ENCODE results near the gene GMPPA. TPM values are rescaled to one million over a fixed set of nuclear protein-coding genes. Genes with fewer than 3 reads are reported as not detected.
A peak's percentile ranks its signal among the peaks of the same experiment; 100 is the strongest.

GMPPA gene
- polyA plus RNA-seq, 1 experiment = 171 TPM

- H3K4me3 ChIP-seq (ENCODE audit: low read depth, low read length) = no peak overlapping the region
- ChIA-PET CTCF (interaction anchor here (0.6 to 2.3 kb wide), 36 partner anchors 9 to 1973 kb away, joined by 3 to 17 read pairs (median 4); partner anchors contain the start of genes GMPPA and SPEG), POLR2A (no interaction called here)
- DNase-seq (ENCODE audit: low read depth) = no peak
- TF ChIP-seq CTCF (IDR thresholded peaks at IDR 0.05; ENCODE audit: insufficient read depth, low read depth, low read length) = peak; percentile 98
- no peaks in the 10 kb centered on the region for H3K27me3 ChIP-seq (ENCODE audit: control insufficient read depth, insufficient read depth, low read length)
- H3K36me3 ChIP-seq (ENCODE audit: control insufficient read depth, insufficient read depth, low read length) = peaks cover 23% of the 10 kb centered on the region
These were observed 39.0 kb upstream of the GMPPA start for GRCh38 chr2:219459460-219460311.

- no peak for DNase-seq (ENCODE audit: low read depth)
- Histone ChIP-seq H3K4me3 (ENCODE audit: low read depth, low read length) (no peak overlapping the region), H3K27me3 (ENCODE audit: control insufficient read depth, insufficient read depth, low read length) (no peaks in the 10 kb centered on the region), H3K36me3 (ENCODE audit: control insufficient read depth, insufficient read depth, low read length) (peaks cover 29% of the 10 kb centered on the region)
- no peak for TF ChIP-seq CTCF (IDR thresholded peaks at IDR 0.05; ENCODE audit: insufficient read depth, low read depth, low read length)
- ChIA-PET POLR2A (interaction anchor here (0.6 kb wide), 1 partner anchor 53 kb away, joined by 3 read pairs; no protein-coding TSS in a partner anchor), CTCF (interaction anchor here (0.6 to 2.3 kb wide), 14 partner anchors 10 to 182 kb away, joined by 3 to 8 read pairs (median 4); no protein-coding TSS in a partner anchor)
These were observed 38.2 kb upstream of the GMPPA start for GRCh38 chr2:219460424-219460926.

- ChIA-PET POLR2A (interaction anchor here (0.6 kb wide), 1 partner anchor 54 kb away, joined by 3 read pairs; no protein-coding TSS in a partner anchor), CTCF (interaction anchor here (0.6 to 2.3 kb wide), 14 partner anchors 9 to 182 kb away, joined by 3 to 8 read pairs (median 4); no protein-coding TSS in a partner anchor)
- DNase-seq (ENCODE audit: low read depth) = no peak
- TF ChIP-seq CTCF (IDR thresholded peaks at IDR 0.05; ENCODE audit: insufficient read depth, low read depth, low read length) = no peak
- Histone ChIP-seq H3K4me3 (ENCODE audit: low read depth, low read length) (no peak overlapping the region), H3K27me3 (ENCODE audit: control insufficient read depth, insufficient read depth, low read length) (no peaks in the 10 kb centered on the region), H3K36me3 (ENCODE audit: control insufficient read depth, insufficient read depth, low read length) (peaks cover 35% of the 10 kb centered on the region)
These were observed 37.6 kb upstream of the GMPPA start for GRCh38 chr2:219461047-219461514.

GRCh38 chr2:219461669-219462068 lies 37.0 kb upstream of the GMPPA start:
- ChIA-PET CTCF (interaction anchor here (1.0 to 1.8 kb wide), 8 partner anchors 9 to 60 kb away, joined by 3 to 7 read pairs (median 4); no protein-coding TSS in a partner anchor), POLR2A (no interaction called here)
- DNase-seq (ENCODE audit: low read depth) = no peak
- no peak overlapping the region for H3K4me3 ChIP-seq (ENCODE audit: low read depth, low read length)
- TF ChIP-seq CTCF (IDR thresholded peaks at IDR 0.05; ENCODE audit: insufficient read depth, low read depth, low read length) = no peak
- H3K27me3 ChIP-seq (ENCODE audit: control insufficient read depth, insufficient read depth, low read length) = no peaks in the 10 kb centered on the region
- peaks cover 39% of the 10 kb centered on the region for H3K36me3 ChIP-seq (ENCODE audit: control insufficient read depth, insufficient read depth, low read length)

GRCh38 chr2:219462349-219462748 lies 36.3 kb upstream of the GMPPA start:
- ChIA-PET POLR2A (no interaction called here), CTCF (interaction anchor here (1.0 to 3.1 kb wide), 7 partner anchors 9 to 59 kb away, joined by 4 to 13 read pairs (median 6); no protein-coding TSS in a partner anchor)
- Histone ChIP-seq H3K36me3 (ENCODE audit: control insufficient read depth, insufficient read depth, low read length) (peaks cover 40% of the 10 kb centered on the region), H3K27me3 (ENCODE audit: control insufficient read depth, insufficient read depth, low read length) (no peaks in the 10 kb centered on the region), H3K4me3 (ENCODE audit: low read depth, low read length) (no peak overlapping the region)
- no peak for DNase-seq (ENCODE audit: low read depth)
- TF ChIP-seq CTCF (IDR thresholded peaks at IDR 0.05; ENCODE audit: insufficient read depth, low read depth, low read length) = no peak
